HEK293T (cell line): ENCODE measurements around the gene MAPKAPK3.

Experiments used
- CTCF ChIA-PET: fragments of 350-600 bp; formaldehyde crosslinking; extraction: SDS; loops from one replicate; lab custom pipeline; 2021; ENCODE audit warnings: antibody characterized with exemption, inconsistent platforms; lab: Yijun Ruan, JAX
- POLR2A ChIA-PET: fragments of 350-600 bp; formaldehyde crosslinking; extraction: SDS; loops from one replicate; lab custom pipeline; 2020; ENCODE audit warnings: antibody characterized with exemption, inconsistent platforms; lab: Yijun Ruan, JAX
- DNase-seq: peaks from one replicate; pipeline ENCODE4 v3.0.0; 2012; ENCODE audit warnings: mixed read lengths; ENCODE audit errors: extremely low spot score
- ARNT ChIP-seq: fragments of 450-650 bp; IDR thresholded peaks from 2 replicates; pipeline ENCODE4 v1.6.1; 2017; ENCODE audit warnings: mild to moderate bottlenecking
- BHLHE40 ChIP-seq: fragments of 450-650 bp; IDR thresholded peaks from 2 replicates; pipeline ENCODE4 v1.6.1; 2016; ENCODE audit warnings: mild to moderate bottlenecking, moderate library complexity, borderline replicate concordance
- CTBP1 ChIP-seq: fragments of 450-650 bp; IDR thresholded peaks from 2 replicates; pipeline ENCODE4 v1.6.1; 2016; ENCODE audit warnings: borderline replicate concordance
- ELF4 ChIP-seq: fragments of 450-650 bp; IDR thresholded peaks from 2 replicates; pipeline ENCODE4 v1.6.1; 2017; ENCODE audit warnings: antibody characterized with exemption
- FOXA1 ChIP-seq: fragments of 450-650 bp; IDR thresholded peaks from 2 replicates; pipeline ENCODE4 v1.6.1; 2016; ENCODE audit warnings: mild to moderate bottlenecking
- FOXK2 ChIP-seq: fragments of 450-650 bp; IDR thresholded peaks from 2 replicates; pipeline ENCODE4 v1.6.1; 2016; ENCODE audit warnings: mild to moderate bottlenecking
- FOXM1 ChIP-seq: fragments of 450-650 bp; IDR thresholded peaks from 2 replicates; pipeline ENCODE4 v1.6.1; 2017; ENCODE audit warnings: mild to moderate bottlenecking, borderline replicate concordance
- HDGF ChIP-seq: fragments of 450-650 bp; IDR thresholded peaks from 2 replicates; pipeline ENCODE4 v1.6.1; 2017; ENCODE audit warnings: antibody characterized with exemption, borderline replicate concordance
- L3MBTL2 ChIP-seq: fragments of 450-650 bp; conservative IDR thresholded peaks from 2 replicates; pipeline ENCODE4 v1.6.1; 2016; ENCODE audit warnings: mild to moderate bottlenecking
- LEF1 ChIP-seq: fragments of 450-650 bp; IDR thresholded peaks from 2 replicates; pipeline ENCODE4 v1.6.1; 2017; ENCODE audit warnings: mild to moderate bottlenecking, borderline replicate concordance
- NFRKB ChIP-seq: fragments of 450-650 bp; IDR thresholded peaks from 2 replicates; pipeline ENCODE4 v1.6.1; 2016; ENCODE audit warnings: mild to moderate bottlenecking, moderate library complexity
- PKNOX1 ChIP-seq: fragments of 450-650 bp; IDR thresholded peaks from 2 replicates; pipeline ENCODE4 v1.6.1; 2016
- SP1 ChIP-seq: fragments of 450-650 bp; IDR thresholded peaks from 2 replicates; pipeline ENCODE4 v1.6.1; 2017
- SUZ12 ChIP-seq: fragments of 450-650 bp; IDR thresholded peaks from 2 replicates; pipeline ENCODE4 v1.6.1; 2016; ENCODE audit warnings: mild to moderate bottlenecking
- TARDBP ChIP-seq: fragments of 450-650 bp; IDR thresholded peaks from 2 replicates; pipeline ENCODE4 v1.6.1; 2016
- ZNF384 ChIP-seq: fragments of 450-650 bp; IDR thresholded peaks from 2 replicates; pipeline ENCODE4 v1.6.1; 2016

Gene MAPKAPK3

GRCh38 chr3:50617096-50617791, at the start of gene MAPKAPK3:
Gene MAPKAPK3, plus strand, starts transcription at chr3:50617151. Its CDS starts 415 bp downstream, at chr3:50617566.
- DNase-seq = no peak
- POLR2A ChIA-PET = interaction anchor here (0.6 to 3.6 kb wide), 12 partner anchors 10 to 776 kb away, joined by 3 to 12 read pairs (median 3); partner anchors contain the start of genes HEMK1 and MANF
- CTCF ChIA-PET = interaction anchor here (0.6 to 5.5 kb wide), 14 partner anchors 16 to 817 kb away, joined by 3 to 44 read pairs (median 7); partner anchors contain the start of genes DOCK3 and HEMK1
- TF ChIP-seq L3MBTL2 (peak; percentile 90), FOXM1 (no peak), FOXK2 (no peak), ARNT (no peak)

GRCh38 chr3:50567386-50568167, 49.4 kb upstream of the MAPKAPK3 start, which contains the start of gene C3orf18:
Gene C3orf18, minus strand, starts transcription at chr3:50567747. Its CDS starts 2,048 bp downstream, at chr3:50565699.
- POLR2A ChIA-PET = no interaction called here
- TF ChIP-seq FOXA1 (no peak), PKNOX1 (peak; percentile 97)
- peak; percentile 64 for DNase-seq
- CTCF ChIA-PET = interaction anchor here (1.2 kb wide), 1 partner anchor 39 kb away, joined by 3 read pairs; no protein-coding TSS in a partner anchor

GRCh38 chr3:50568947-50569749, 47.8 kb upstream of the MAPKAPK3 start, which contains the start of gene HEMK1:
Gene HEMK1, plus strand, starts transcription at chr3:50569522. Its CDS starts 1,583 bp downstream, at chr3:50571105.
- DNase-seq = peak; percentile 99

GRCh38 chr3:50570508-50571279, 46.3 kb upstream of the MAPKAPK3 start:
- CTCF ChIA-PET = interaction anchor here (1.0 to 4.8 kb wide), 3 partner anchors 20 to 43 kb away, joined by 3 to 44 read pairs (median 8); partner anchors contain the start of gene CISH
- POLR2A ChIA-PET = interaction anchor here (0.5 to 2.4 kb wide), 8 partner anchors 9 to 234 kb away, joined by 3 to 15 read pairs (median 6); partner anchors contain the start of genes CISH and DOCK3
- DNase-seq = no peak
- TF ChIP-seq ARNT (no peak), HDGF (no peak), FOXM1 (no peak), NFRKB (no peak), LEF1 (no peak), ZNF384 (no peak), FOXA1 (no peak), L3MBTL2 (no peak), CTBP1 (no peak), BHLHE40 (no peak), FOXK2 (no peak), PKNOX1 (no peak), SP1 (no peak), ELF4 (no peak), TARDBP (no peak), SUZ12 (no peak)

More at GRCh38 chr3:50568947-50569749, 47.8 kb upstream of the MAPKAPK3 start, which contains the start of gene HEMK1:
- ChIA-PET POLR2A (interaction anchor here (0.6 to 2.4 kb wide), 35 partner anchors 9 to 277 kb away, joined by 3 to 26 read pairs (median 4); partner anchors contain the start of genes CISH, CYB561D2, DOCK3 and HYAL3), CTCF (interaction anchor here (0.5 to 4.8 kb wide), 6 partner anchors 18 to 1238 kb away, joined by 3 to 44 read pairs (median 4); partner anchors contain the start of genes CISH and TMEM115)
- TF ChIP-seq CTBP1 (peak; percentile 87), L3MBTL2 (peak; percentile 55; the same call in 1 of the 2 replicates), LEF1 (no peak; the same call in 1 of the 2 replicates), FOXK2 (no peak), SUZ12 (no peak), SP1 (no peak), FOXA1 (no peak), FOXM1 (peak; percentile 81; the same call in 1 of the 2 replicates), HDGF (no peak), ELF4 (peak; percentile 83), ZNF384 (no peak), BHLHE40 (no peak), ARNT (peak; percentile 59; the same call in 1 of the 2 replicates), NFRKB (no peak), TARDBP (no peak), PKNOX1 (0 out of 2 replicates have a peak, but pooled peaks have one; percentile 9)
